ENCODE measurements around the gene TMEM252. TPM values are rescaled to one million over a fixed set of nuclear protein-coding genes. Genes with fewer than 3 reads are reported as not detected.

The TMEM252 gene
- polyA plus RNA-seq, 1 of the 3 experiments (the other 2 are of a cell fraction), result not detected

GRCh38 chr9:68497629-68498028, 43.1 kb downstream of the TMEM252 start:
- H3K27ac ChIP-seq (ENCODE audit: low read depth in 2 of 2, low read length in 1 of 2), result no peak overlapping the region
- no peaks in the 10 kb centered on the region for H3K36me3 ChIP-seq (replicated peaks in 1 of 2; ENCODE audit: control insufficient read depth in 1 of 2, insufficient read depth in 2 of 2, low read length in 1 of 2)
- H3K9me2 ChIP-seq, result no peaks in the 10 kb centered on the region
- no peak overlapping the region for H2AFZ ChIP-seq (ENCODE audit: low read depth)
- TF ChIP-seq EZH2phosphoT487 (IDR thresholded peaks at IDR 0.05; ENCODE audit: borderline replicate concordance, low read depth) (no peak), YY1 (IDR thresholded peaks at IDR 0.05; ENCODE audit: low read depth) (no peak), GABPA (IDR thresholded peaks at IDR 0.05; ENCODE audit: low read depth) (no peak), GATA2 (CRISPR knock-in tag; IDR thresholded peaks at IDR 0.05) (no peak), RFX5 (IDR thresholded peaks at IDR 0.05; ENCODE audit: low read length) (no peak)
- no peaks in the 10 kb centered on the region for H3F3A ChIP-seq (replicated peaks; ENCODE audit: insufficient read depth)
- CTCF ChIA-PET, result no interaction called here
- H3K4me2 ChIP-seq, result no peak overlapping the region
- no peak overlapping the region for H3K4me3 ChIP-seq (ENCODE audit: low read depth in 2 of 2, low read length in 1 of 2)
- H3K9ac ChIP-seq, result no peak overlapping the region
- H3K4me1 ChIP-seq (ENCODE audit: control insufficient read depth in 1 of 2, insufficient read depth in 2 of 2, low read depth in 1 of 2, low read length in 1 of 2), result no peaks in the 10 kb centered on the region
- H4K20me1 ChIP-seq (ENCODE audit: insufficient read depth), result no peaks in the 10 kb centered on the region
- no peaks in the 10 kb centered on the region for H3K27me3 ChIP-seq (ENCODE audit: insufficient read depth)
- DNase-seq, result no peak
- 6% methylated on average over 1 of the region's 1 CpG for WGBS (ENCODE audit: low lambda C conversion rate)
- H3K79me2 ChIP-seq (ENCODE audit: insufficient read depth), result no peaks in the 10 kb centered on the region
- H3K9me3 ChIP-seq, result no peaks in the 10 kb centered on the region
- POLR2A ChIA-PET, result no interaction called here

- H3F3A ChIP-seq (replicated peaks; ENCODE audit: insufficient read depth), result no peaks in the 10 kb centered on the region
- H3K9ac ChIP-seq, result no peak overlapping the region
- no peak overlapping the region for H2AFZ ChIP-seq (ENCODE audit: low read depth)
- no peak overlapping the region for H3K4me2 ChIP-seq
- ChIA-PET POLR2A (no interaction called here), CTCF (interaction anchor here (1.3 kb wide), 1 partner anchor 11 kb away, joined by 4 read pairs; no protein-coding TSS in a partner anchor)
- no peaks in the 10 kb centered on the region for H3K4me1 ChIP-seq (ENCODE audit: control insufficient read depth in 1 of 2, insufficient read depth in 2 of 2, low read depth in 1 of 2, low read length in 1 of 2)
- H3K79me2 ChIP-seq (ENCODE audit: insufficient read depth), result no peaks in the 10 kb centered on the region
- DNase-seq, result no peak
- H3K9me2 ChIP-seq, result no peaks in the 10 kb centered on the region
- no peaks in the 10 kb centered on the region for H3K9me3 ChIP-seq
- H3K36me3 ChIP-seq (replicated peaks in 1 of 2; ENCODE audit: control insufficient read depth in 1 of 2, insufficient read depth in 2 of 2, low read length in 1 of 2), result no peaks in the 10 kb centered on the region
- H4K20me1 ChIP-seq (ENCODE audit: insufficient read depth), result no peaks in the 10 kb centered on the region
- no peak for TF ChIP-seq NFIC (IDR thresholded peaks at IDR 0.05; ENCODE audit: borderline replicate concordance)
- TF ChIP-seq CHD2 (IDR thresholded peaks at IDR 0.05; ENCODE audit: low read length, partially characterized antibody), result no peak
- TF ChIP-seq SMC3 (IDR thresholded peaks at IDR 0.05; ENCODE audit: low read depth, low read length), result no peak
- TF ChIP-seq RCOR1 (IDR thresholded peaks at IDR 0.05; ENCODE audit: low read length), result no peak
- no peak for TF ChIP-seq ZBTB33 (IDR thresholded peaks at IDR 0.05; ENCODE audit: borderline replicate concordance, low read depth)
- TF ChIP-seq RFX5 (IDR thresholded peaks at IDR 0.05; ENCODE audit: low read length), result no peak
- no peak for TF ChIP-seq REST (IDR thresholded peaks at IDR 0.05; ENCODE audit: low read depth, low read length)
- TF ChIP-seq CTCF (IDR thresholded peaks at IDR 0.05), result no peak
- TF ChIP-seq USF1 (IDR thresholded peaks at IDR 0.05; ENCODE audit: borderline replicate concordance, low read depth), result no peak
- TF ChIP-seq FOXJ3 (CRISPR knock-in tag; IDR thresholded peaks at IDR 0.05), result no peak
- TF ChIP-seq POLR2AphosphoS5 (IDR thresholded peaks at IDR 0.05; ENCODE audit: low read depth, low read length), result no peak
- TF ChIP-seq GATA2 (CRISPR knock-in tag; IDR thresholded peaks at IDR 0.05), result no peak
- no peak for TF ChIP-seq USF2 (IDR thresholded peaks at IDR 0.05; ENCODE audit: borderline replicate concordance, low read depth, low read length)
- H3K27me3 ChIP-seq (ENCODE audit: insufficient read depth), result no peaks in the 10 kb centered on the region
- H3K4me3 ChIP-seq (ENCODE audit: low read depth in 2 of 2, low read length in 1 of 2), result no peak overlapping the region
- H3K27ac ChIP-seq (ENCODE audit: low read depth in 2 of 2, low read length in 1 of 2), result no peak overlapping the region
Measured at GRCh38 chr9:68496356-68496755, 44.3 kb downstream of the TMEM252 start.

All from SK-N-SH (cell line).